ENCODE data around the gene LRRC8C. TPM values are rescaled to one million over a fixed set of nuclear protein-coding genes. Genes with fewer than 3 reads are reported as not detected.

LRRC8C gene
- total RNA-seq, 1 donor from 2014 or later, result 5.2 TPM

DNA sequence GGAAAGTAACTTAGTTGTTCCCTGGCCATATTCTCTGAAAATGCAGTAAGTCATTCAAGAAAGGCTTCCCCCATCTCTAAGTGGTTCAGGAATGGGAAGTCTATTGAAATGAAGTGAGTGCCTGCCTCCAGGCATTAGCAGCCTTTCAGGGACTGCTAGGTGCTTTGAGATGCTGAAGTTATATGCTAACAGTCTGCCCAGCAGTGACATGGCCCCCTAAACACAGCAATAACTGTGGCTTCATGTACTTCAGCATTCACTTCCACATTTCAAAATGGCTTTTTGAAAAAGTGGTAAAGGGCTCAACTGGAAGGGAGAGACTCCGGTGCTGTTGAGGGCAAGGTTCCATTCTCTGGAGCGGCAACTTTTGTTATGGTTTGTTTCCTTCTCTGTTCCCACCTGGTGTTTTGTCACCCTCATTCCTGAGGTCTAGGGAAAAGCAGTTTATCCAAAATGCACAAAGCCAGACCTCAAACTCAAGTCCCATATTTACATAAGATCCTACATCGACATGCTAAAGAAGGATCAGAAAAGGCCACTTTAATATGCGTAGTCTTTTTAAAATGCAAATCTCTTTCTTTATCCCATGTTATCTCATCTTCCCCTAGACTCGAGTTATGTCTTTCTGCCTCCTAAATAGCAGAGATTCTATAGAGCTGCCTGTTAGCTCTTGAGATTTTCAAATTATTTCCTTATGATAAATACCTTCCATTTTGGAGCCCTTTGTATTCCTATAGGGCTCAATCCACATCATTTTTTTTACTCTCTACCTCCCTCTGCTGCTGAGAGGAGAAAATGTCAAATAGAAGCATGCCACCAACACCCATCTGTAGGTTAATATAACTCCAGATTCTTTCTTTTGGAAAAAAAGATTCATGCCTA lies 34.2 kb upstream of the LRRC8C start:
- H3K4me1 Mint-ChIP-seq (ENCODE audit: unreplicated experiment), result no peaks in the 10 kb centered on the region
- H3K9me3 Mint-ChIP-seq, result no peaks in the 10 kb centered on the region
- no peak overlapping the region for H3K4me3 Mint-ChIP-seq
- H3K27me3 Mint-ChIP-seq, result no peaks in the 10 kb centered on the region
- H3K36me3 Mint-ChIP-seq, result no peaks in the 10 kb centered on the region
- no peak overlapping the region for H3K27ac Mint-ChIP-seq
- TF ChIP-seq, protein P1, sequence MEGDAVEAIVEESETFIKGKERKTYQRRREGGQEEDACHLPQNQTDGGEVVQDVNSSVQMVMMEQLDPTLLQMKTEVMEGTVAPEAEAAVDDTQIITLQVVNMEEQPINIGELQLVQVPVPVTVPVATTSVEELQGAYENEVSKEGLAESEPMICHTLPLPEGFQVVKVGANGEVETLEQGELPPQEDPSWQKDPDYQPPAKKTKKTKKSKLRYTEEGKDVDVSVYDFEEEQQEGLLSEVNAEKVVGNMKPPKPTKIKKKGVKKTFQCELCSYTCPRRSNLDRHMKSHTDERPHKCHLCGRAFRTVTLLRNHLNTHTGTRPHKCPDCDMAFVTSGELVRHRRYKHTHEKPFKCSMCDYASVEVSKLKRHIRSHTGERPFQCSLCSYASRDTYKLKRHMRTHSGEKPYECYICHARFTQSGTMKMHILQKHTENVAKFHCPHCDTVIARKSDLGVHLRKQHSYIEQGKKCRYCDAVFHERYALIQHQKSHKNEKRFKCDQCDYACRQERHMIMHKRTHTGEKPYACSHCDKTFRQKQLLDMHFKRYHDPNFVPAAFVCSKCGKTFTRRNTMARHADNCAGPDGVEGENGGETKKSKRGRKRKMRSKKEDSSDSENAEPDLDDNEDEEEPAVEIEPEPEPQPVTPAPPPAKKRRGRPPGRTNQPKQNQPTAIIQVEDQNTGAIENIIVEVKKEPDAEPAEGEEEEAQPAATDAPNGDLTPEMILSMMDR (conservative IDR thresholded peaks at IDR 0.05), result peak; percentile 81
- DNase-seq (ENCODE audit: extremely low spot score, unreplicated experiment), result no peak

DNA sequence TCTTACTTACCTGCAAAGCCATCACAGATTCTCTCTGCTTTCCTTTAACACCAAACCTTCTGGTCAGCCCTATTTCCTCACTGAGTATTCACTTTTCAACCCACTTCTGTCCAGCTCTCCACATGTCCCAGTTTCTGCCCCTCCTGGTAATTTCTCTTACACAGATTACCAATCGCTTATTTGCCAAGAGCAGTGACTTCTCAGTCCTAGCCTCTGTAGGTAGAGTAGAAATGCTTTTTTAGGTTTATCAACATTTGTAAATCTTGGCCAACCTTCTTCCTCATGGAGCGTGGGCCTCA lies 33.6 kb upstream of the LRRC8C start:
- H3K4me1 Mint-ChIP-seq (ENCODE audit: unreplicated experiment), result no peaks in the 10 kb centered on the region
- H3K9me3 Mint-ChIP-seq, result no peaks in the 10 kb centered on the region
- no peak overlapping the region for H3K27ac Mint-ChIP-seq
- H3K36me3 Mint-ChIP-seq, result no peaks in the 10 kb centered on the region
- no peaks in the 10 kb centered on the region for H3K27me3 Mint-ChIP-seq
- TF ChIP-seq, protein P1 (conservative IDR thresholded peaks at IDR 0.05), result peak; percentile 38
- no peak for DNase-seq (ENCODE audit: extremely low spot score, unreplicated experiment)
- H3K4me3 Mint-ChIP-seq, result no peak overlapping the region

DNA sequence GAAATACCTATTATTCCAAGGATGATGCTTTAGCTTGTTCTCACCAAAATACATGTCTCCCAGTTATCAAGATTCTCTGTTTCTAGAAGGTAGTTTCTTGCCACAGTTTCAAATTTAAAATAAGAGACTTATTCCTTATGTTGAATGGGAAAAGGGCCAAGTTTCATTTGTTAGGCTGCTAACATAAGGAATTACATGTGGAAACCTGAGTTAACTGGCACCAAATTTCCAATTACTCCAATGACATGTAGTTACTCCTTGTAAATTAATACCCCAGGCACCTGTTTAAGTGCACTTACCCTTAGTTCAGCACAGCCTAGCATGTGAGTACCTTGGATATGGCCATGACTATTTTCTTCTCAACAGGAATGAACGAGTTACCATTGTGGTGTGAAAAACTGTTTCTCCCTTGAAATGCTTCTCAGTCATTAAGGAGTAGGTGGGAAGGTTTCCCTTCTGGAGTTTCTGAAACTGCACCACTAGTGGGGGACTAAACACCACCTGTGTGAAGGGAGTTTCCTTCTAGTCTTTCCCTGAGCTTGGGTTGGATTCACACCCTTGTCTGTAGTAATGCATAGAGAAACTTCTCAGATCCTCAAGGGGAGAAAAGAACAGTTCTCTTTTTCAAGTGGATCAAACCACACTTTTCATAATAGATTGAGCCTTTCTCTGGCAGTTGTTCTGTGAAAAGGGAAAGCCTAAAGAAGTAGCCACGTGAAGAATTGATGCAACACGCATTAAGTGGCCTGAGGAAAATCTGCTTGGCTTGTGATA lies 32.3 kb upstream of the LRRC8C start:
- TF ChIP-seq, protein P1 (conservative IDR thresholded peaks at IDR 0.05), result no peak
- Mint-ChIP-seq H3K27me3 (no peaks in the 10 kb centered on the region), H3K36me3 (no peaks in the 10 kb centered on the region), H3K27ac (no peak overlapping the region), H3K4me1 (ENCODE audit: unreplicated experiment) (peaks cover 1% of the 10 kb centered on the region), H3K4me3 (no peak overlapping the region), H3K9me3 (no peaks in the 10 kb centered on the region)
- no peak for DNase-seq (ENCODE audit: extremely low spot score, unreplicated experiment)

GRCh38 chr1:89602871-89603404 lies 30.0 kb upstream of the LRRC8C start:
- no peak overlapping the region for H3K4me3 Mint-ChIP-seq
- H3K27me3 Mint-ChIP-seq, result no peaks in the 10 kb centered on the region
- TF ChIP-seq, protein P1 (conservative IDR thresholded peaks at IDR 0.05), result no peak
- H3K9me3 Mint-ChIP-seq, result no peaks in the 10 kb centered on the region
- H3K36me3 Mint-ChIP-seq, result no peaks in the 10 kb centered on the region
- peaks cover 7% of the 10 kb centered on the region for H3K4me1 Mint-ChIP-seq (ENCODE audit: unreplicated experiment)
- no peak for DNase-seq (ENCODE audit: extremely low spot score, unreplicated experiment)
- H3K27ac Mint-ChIP-seq, result no peak overlapping the region

- no peak for DNase-seq (ENCODE audit: extremely low spot score, unreplicated experiment)
- Mint-ChIP-seq H3K4me1 (ENCODE audit: unreplicated experiment) (peaks cover 7% of the 10 kb centered on the region), H3K27me3 (no peaks in the 10 kb centered on the region), H3K36me3 (no peaks in the 10 kb centered on the region), H3K9me3 (no peaks in the 10 kb centered on the region), H3K4me3 (no peak overlapping the region), H3K27ac (no peak overlapping the region)
- TF ChIP-seq, protein P1 (conservative IDR thresholded peaks at IDR 0.05), result no peak
Measured at GRCh38 chr1:89603651-89604413, 29.1 kb upstream of the LRRC8C start.
